Measurements from ENCODE around the gene CUEDC1.

DNA sequence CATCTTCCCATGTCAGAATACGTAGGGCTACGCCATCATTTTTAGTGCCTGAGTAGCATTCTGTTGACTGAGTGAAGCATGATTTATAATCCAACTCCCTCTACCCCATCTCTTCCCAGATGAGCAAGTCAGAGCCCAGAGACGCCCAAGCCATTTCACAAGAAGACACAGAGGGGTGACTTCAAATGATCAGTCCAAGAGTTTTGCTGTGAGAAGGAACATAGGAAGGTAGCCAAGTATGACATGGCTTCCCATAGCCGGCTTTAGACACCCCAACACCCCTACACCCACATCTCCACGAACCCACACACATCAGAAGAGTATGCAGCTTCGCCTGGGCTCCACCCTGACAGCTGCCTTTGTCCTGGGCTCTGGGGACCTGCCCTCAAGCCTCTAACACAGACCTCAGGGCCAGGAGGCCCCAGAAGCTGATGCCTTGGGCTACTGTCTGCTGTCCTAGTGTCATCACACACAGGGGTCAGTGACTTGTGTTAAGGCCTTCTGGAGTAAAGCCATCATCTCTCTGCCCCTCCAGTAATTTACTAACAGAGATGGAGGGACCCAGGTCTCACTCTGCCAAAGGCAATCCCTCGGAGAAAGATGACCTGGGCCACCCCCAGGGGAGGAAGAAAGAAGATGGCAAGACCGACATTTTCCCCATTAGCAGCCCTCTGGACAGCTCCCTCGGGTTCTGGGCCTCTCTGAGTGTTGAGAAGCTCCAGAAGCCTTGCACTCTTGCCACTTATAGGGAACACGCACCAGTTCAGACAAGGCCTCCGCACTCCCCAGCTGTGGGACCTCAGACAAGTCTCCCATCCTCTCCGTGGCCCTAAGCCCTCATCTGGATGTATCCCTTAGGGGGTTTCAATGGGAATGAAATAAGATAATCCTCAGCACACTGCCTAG, 66.6 kb downstream of the CUEDC1 start:
- no peak for TF ChIP-seq CTCF (IDR thresholded peaks at IDR 0.05)
- no peak for TF ChIP-seq POLR2A (IDR thresholded peaks at IDR 0.05)
